ENCODE data around the gene TMEM131.

- TF ChIP-seq CTCF (conservative IDR thresholded peaks at IDR 0.05; ENCODE audit: low read depth, low read length) (no peak), EZH2 (IDR thresholded peaks at IDR 0.05; ENCODE audit: borderline replicate concordance, low read depth, low read length, poor library complexity, severe bottlenecking) (no peak)
Observed at GRCh38 chr2:97779141-97779540, 216.6 kb downstream of the TMEM131 start.
